C4-2B (cell line): Measurements from ENCODE around the gene NCAPD2.

Source experiments
- ZFX ChIP-seq: fragments of 450-650 bp; IDR thresholded peaks from 2 replicates; pipeline ENCODE4 v1.6.1; 2017
- TF ChIP-seq, protein P1 (sequence below): fragments of 450-650 bp; conservative IDR thresholded peaks from 2 replicates; pipeline ENCODE4 v1.5.1; 2017; ENCODE audit warnings: mild to moderate bottlenecking

DNA sequence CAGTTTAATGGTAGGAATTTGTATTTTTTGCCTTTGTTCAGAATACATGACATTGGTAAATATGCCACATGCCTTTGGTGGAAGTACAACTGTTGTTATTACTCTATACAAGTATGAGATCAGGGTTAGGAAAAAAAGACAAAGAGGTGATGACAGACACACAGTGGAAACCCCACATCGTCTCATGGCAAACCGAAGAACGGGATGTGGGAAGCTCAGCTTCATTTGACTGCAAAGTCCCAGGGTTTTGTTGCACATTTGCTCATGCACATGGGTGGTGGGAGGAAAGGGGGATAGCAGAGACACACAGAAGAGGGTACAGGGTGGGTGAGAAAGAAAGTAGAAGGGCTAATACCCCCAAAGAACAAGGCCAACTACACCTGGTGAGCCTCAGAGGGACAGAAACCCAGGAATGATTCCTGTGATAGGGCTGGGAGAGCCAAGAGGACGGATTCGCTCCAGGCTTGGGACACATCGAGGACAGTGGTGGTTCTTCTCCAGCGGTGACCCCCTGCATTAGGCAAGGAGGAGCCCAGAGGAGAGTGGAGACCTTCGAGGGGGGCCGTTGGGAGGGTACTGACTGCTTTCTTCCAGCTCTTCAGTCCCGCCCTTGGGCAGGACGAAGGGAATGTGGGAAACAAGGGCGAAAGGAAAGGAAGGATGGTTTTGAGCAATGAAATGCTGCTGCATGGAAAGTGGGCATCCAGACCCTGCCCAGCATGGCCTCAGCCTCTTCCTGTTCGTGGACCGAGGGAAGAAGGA is 31.5 kb upstream of the NCAPD2 start:
- TF ChIP-seq, protein P1, sequence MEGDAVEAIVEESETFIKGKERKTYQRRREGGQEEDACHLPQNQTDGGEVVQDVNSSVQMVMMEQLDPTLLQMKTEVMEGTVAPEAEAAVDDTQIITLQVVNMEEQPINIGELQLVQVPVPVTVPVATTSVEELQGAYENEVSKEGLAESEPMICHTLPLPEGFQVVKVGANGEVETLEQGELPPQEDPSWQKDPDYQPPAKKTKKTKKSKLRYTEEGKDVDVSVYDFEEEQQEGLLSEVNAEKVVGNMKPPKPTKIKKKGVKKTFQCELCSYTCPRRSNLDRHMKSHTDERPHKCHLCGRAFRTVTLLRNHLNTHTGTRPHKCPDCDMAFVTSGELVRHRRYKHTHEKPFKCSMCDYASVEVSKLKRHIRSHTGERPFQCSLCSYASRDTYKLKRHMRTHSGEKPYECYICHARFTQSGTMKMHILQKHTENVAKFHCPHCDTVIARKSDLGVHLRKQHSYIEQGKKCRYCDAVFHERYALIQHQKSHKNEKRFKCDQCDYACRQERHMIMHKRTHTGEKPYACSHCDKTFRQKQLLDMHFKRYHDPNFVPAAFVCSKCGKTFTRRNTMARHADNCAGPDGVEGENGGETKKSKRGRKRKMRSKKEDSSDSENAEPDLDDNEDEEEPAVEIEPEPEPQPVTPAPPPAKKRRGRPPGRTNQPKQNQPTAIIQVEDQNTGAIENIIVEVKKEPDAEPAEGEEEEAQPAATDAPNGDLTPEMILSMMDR: no peak
- TF ChIP-seq ZFX: no peak
